Neural progenitor cell (in vitro differentiated cells): ENCODE measurements around the gene CYFIP1. TPM values are rescaled to one million over a fixed set of nuclear protein-coding genes. Genes with fewer than 3 reads are reported as not detected.

Experiments
- DNase-seq: peaks from one replicate; pipeline ENCODE4 v3.0.0-alpha.2; 2016; ENCODE audit warnings: low spot score
- H2AFZ ChIP-seq: fragments of 200-600 bp; sonication (generic); replicated peaks from 2 replicates; pipeline ENCODE4 v1.6.1; 2016; ENCODE audit warnings: antibody characterized with exemption
- H3F3A ChIP-seq: fragments of 200-600 bp; sonication (generic); 2 replicates; pipeline ENCODE4 v1.6.1; 2016; ENCODE audit warnings: antibody characterized with exemption, low read depth
- H3K27ac ChIP-seq: fragments of 200-600 bp; sonication (generic); 2 replicates; pipeline ENCODE4 v1.5.1; 2016; ENCODE audit warnings: mild to moderate bottlenecking
- H3K27me3 ChIP-seq: fragments of 200-600 bp; sonication (generic); 2 replicates; pipeline ENCODE4 v1.6.1; 2016; ENCODE audit warnings: mild to moderate bottlenecking, moderate library complexity
- H3K36me3 ChIP-seq: fragments of 200-600 bp; sonication (generic); 2 replicates; pipeline ENCODE4 v1.5.1; 2016
- H3K4me1 ChIP-seq: fragments of 200-600 bp; sonication (generic); 2 replicates; pipeline ENCODE4 v1.6.1; 2016; ENCODE audit warnings: mixed run types
- H3K4me2 ChIP-seq: fragments of 200-600 bp; sonication (generic); 2 replicates; pipeline ENCODE4 v1.6.1; 2016
- H3K4me3 ChIP-seq: fragments of 200-600 bp; sonication (generic); 2 replicates; pipeline ENCODE4 v1.5.1; 2016
- H3K79me2 ChIP-seq: fragments of 200-600 bp; sonication (generic); 2 replicates; pipeline ENCODE4 v1.6.1; 2016; ENCODE audit warnings: low read depth
- H3K9ac ChIP-seq: fragments of 200-600 bp; sonication (generic); 2 replicates; pipeline ENCODE4 v1.6.1; 2016
- H3K9me3 ChIP-seq: fragments of 200-600 bp; sonication (generic); 2 replicates; pipeline ENCODE4 v1.5.1; 2016; ENCODE audit warnings: low read depth
- H4K20me1 ChIP-seq: fragments of 200-600 bp; sonication (generic); 2 replicates; pipeline ENCODE4 v1.6.1; 2016; ENCODE audit warnings: low read depth
- H3K27ac Mint-ChIP-seq: 3 replicates; pipeline ENCODE4 v1.8.0; 2021; ENCODE audit warnings: mixed read lengths
- H3K27me3 Mint-ChIP-seq: 2 replicates; pipeline ENCODE4 v1.8.0; 2022; ENCODE audit warnings: low read depth, mild to moderate bottlenecking, inconsistent platforms, moderate library complexity, mixed read lengths; ENCODE audit not compliant: insufficient read depth
- H3K36me3 Mint-ChIP-seq: 3 replicates; pipeline ENCODE4 v1.8.0; 2021; ENCODE audit warnings: mixed read lengths
- H3K4me1 Mint-ChIP-seq: 3 replicates; pipeline ENCODE4 v1.8.0; 2021; ENCODE audit warnings: mixed read lengths
- H3K4me3 Mint-ChIP-seq: 3 replicates; pipeline ENCODE4 v1.8.0; 2021; ENCODE audit warnings: mild to moderate bottlenecking, moderate library complexity, mixed read lengths
- H3K9me3 Mint-ChIP-seq: 3 replicates; pipeline ENCODE4 v1.8.0; 2020; ENCODE audit warnings: mixed read lengths
- CTCF ChIP-seq: fragments of 200-600 bp; sonication (generic); IDR thresholded peaks from 2 replicates; pipeline ENCODE4 v1.5.1; 2017; ENCODE audit warnings: antibody characterized with exemption, mild to moderate bottlenecking
- EZH2 ChIP-seq: fragments of 200-600 bp; sonication (generic); IDR thresholded peaks from 2 replicates; pipeline ENCODE4 v1.6.1; 2017; ENCODE audit warnings: antibody characterized with exemption, mild to moderate bottlenecking, moderate library complexity
- EZH2phosphoT487 ChIP-seq: fragments of 200-600 bp; sonication (generic); IDR thresholded peaks from 2 replicates; pipeline ENCODE4 v1.6.1; 2017; ENCODE audit warnings: antibody characterized with exemption
- total RNA-seq: library from RNA; depleted of rRNA; stranded (reverse); fragments of >200 nt; gene quantifications from 2 replicates; pipeline ENCODE4 v1.2.3, GENCODE V29; 2015; ENCODE audit warnings: low replicate concordance

CYFIP1 gene
- total RNA-seq, 1 donor from 2014 or later: 94.6 TPM

GRCh38 chr15:22839046-22839695 is 141.0 kb downstream of the CYFIP1 start:
- H3K4me2 ChIP-seq: peak overlapping the region; percentile 80
- no peak for TF ChIP-seq CTCF
- TF ChIP-seq EZH2phosphoT487: no peak
- no peak for TF ChIP-seq EZH2
- peaks cover 5% of the 10 kb centered on the region for H3F3A ChIP-seq
- no peak for DNase-seq
- H3K9me3 ChIP-seq: no peaks in the 10 kb centered on the region
- peaks cover 56% of the 10 kb centered on the region for H3K79me2 ChIP-seq
- H3K27me3 ChIP-seq: no peaks in the 10 kb centered on the region
- H3K27ac Mint-ChIP-seq: peak overlapping the region; percentile 21
- H3K27ac ChIP-seq: peak overlapping the region; percentile 80
- no peaks in the 10 kb centered on the region for H3K9me3 Mint-ChIP-seq
- peak overlapping the region; percentile 66 for H3K4me3 ChIP-seq
- H3K36me3 Mint-ChIP-seq: peaks cover 9% of the 10 kb centered on the region
- H3K36me3 ChIP-seq: no peaks in the 10 kb centered on the region
- no peaks in the 10 kb centered on the region for H3K4me1 ChIP-seq
- H3K4me3 Mint-ChIP-seq: peak overlapping the region; percentile 93
- H2AFZ ChIP-seq: peak overlapping the region; percentile 72
- no peaks in the 10 kb centered on the region for H3K27me3 Mint-ChIP-seq
- H3K9ac ChIP-seq: peak overlapping the region; percentile 92
- peaks cover 17% of the 10 kb centered on the region for H3K4me1 Mint-ChIP-seq
- H4K20me1 ChIP-seq: peaks cover 32% of the 10 kb centered on the region

DNA sequence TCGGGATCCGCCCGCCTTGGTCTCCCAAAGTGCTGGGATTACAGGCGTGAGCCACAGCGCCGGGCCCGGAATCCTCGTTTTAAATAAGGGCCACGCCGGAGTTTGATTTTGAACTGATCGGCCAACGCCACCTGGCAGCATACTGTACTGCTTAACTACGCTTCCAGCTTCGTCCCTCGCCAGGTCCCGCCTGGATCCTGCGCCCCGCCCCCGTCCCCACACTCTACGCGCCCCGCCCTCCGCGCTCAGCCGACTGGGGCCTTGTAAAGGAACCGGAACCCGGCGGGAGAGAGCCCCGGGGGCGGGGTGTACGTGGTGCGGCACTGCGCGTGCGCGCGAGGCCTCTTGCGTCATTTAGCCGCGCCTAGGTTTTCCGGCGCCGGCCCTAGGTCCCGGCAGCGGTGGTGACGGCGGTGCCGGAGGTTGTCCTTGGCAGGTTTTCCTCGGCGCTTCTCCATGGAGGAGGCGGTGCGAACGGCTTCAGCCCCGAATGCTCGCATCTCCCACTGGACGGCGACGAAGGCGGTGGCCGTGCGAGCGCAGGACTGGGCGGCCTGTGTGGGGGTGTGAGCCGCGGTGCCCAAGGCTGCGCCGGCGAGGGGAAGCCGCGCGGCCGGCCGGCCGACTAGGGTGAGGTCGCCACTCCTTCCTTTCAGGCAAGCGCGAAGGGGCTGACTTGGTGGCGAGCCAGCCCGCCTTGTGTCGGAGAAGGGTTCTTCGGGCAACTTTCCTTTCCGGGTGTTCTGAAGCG is 141.7 kb downstream of the CYFIP1 start, which contains the start of gene NIPA2:
Gene NIPA2, plus strand, starts transcription at position 375 of the 751 bp plus-strand sequence. CDS start 13,066 bp downstream, outside the sequence.
- Mint-ChIP-seq H3K4me3 (peak within 1 kb of the TSS; percentile 93), H3K36me3 (peaks cover 9% of the 10 kb centered on the region), H3K9me3 (no peaks in the 10 kb centered on the region), H3K4me1 (peaks cover 17% of the 10 kb centered on the region), H3K27ac (peak within 1 kb of the TSS; percentile 29), H3K27me3 (no peaks in the 10 kb centered on the region)
- no peak for TF ChIP-seq EZH2phosphoT487
- TF ChIP-seq EZH2: peak; percentile 5
- peak within 1 kb of the TSS; percentile 80 for H3K27ac ChIP-seq
- peaks cover 49% of the 10 kb centered on the region for H3K79me2 ChIP-seq
- H3F3A ChIP-seq: peaks cover 5% of the 10 kb centered on the region
- H3K4me3 ChIP-seq: peak within 1 kb of the TSS; percentile 66
- peak within 1 kb of the TSS; percentile 81 for H2AFZ ChIP-seq
- H3K36me3 ChIP-seq: no peaks in the 10 kb centered on the region
- H3K9ac ChIP-seq: peak within 1 kb of the TSS; percentile 92
- no peaks in the 10 kb centered on the region for H3K4me1 ChIP-seq
- H3K9me3 ChIP-seq: no peaks in the 10 kb centered on the region
- no peaks in the 10 kb centered on the region for H3K27me3 ChIP-seq
- peak; percentile 99 for DNase-seq
- peaks cover 28% of the 10 kb centered on the region for H4K20me1 ChIP-seq
- H3K4me2 ChIP-seq: peak within 1 kb of the TSS; percentile 80

- Mint-ChIP-seq H3K27ac (no peak overlapping the region), H3K36me3 (peaks cover 3% of the 10 kb centered on the region), H3K4me3 (no peak overlapping the region), H3K4me1 (no peaks in the 10 kb centered on the region), H3K27me3 (no peaks in the 10 kb centered on the region), H3K9me3 (no peaks in the 10 kb centered on the region)
- no peaks in the 10 kb centered on the region for H3F3A ChIP-seq
- TF ChIP-seq EZH2: no peak
- no peak for TF ChIP-seq EZH2phosphoT487
- no peak for TF ChIP-seq CTCF
- peaks cover 4% of the 10 kb centered on the region for H3K4me1 ChIP-seq
- H3K27me3 ChIP-seq: no peaks in the 10 kb centered on the region
- no peaks in the 10 kb centered on the region for H3K9me3 ChIP-seq
- no peaks in the 10 kb centered on the region for H3K79me2 ChIP-seq
- H3K27ac ChIP-seq: no peak overlapping the region
- H3K36me3 ChIP-seq: no peaks in the 10 kb centered on the region
- no peak for DNase-seq
- H4K20me1 ChIP-seq: no peaks in the 10 kb centered on the region
- no peak overlapping the region for H3K9ac ChIP-seq
- no peak overlapping the region for H3K4me3 ChIP-seq
- H3K4me2 ChIP-seq: no peak overlapping the region
- H2AFZ ChIP-seq: no peak overlapping the region
Observed at GRCh38 chr15:22831473-22831872, 148.7 kb downstream of the CYFIP1 start.
